ENCODE results near the gene BCL2.

DNA sequence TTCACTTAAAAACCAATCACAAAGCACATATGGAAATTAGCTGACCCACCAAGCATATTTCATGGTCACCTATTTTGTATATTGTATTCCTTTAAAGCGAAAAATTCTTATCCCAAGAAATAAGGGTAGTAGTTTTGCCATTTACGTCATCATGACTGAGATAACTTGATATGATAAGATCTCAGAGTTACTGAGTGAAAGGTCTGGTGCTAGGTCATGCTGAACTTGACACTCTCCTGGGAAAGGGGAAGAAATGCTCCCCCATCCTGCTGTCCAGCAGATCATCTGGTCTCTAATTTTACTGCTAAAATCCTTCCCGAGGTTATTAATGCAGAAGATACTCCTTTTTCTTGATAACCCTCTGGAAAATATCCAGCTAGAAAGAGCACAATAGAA lies 78.3 kb downstream of the BCL2 start:
- TF ChIP-seq POLR2AphosphoS5 (IDR thresholded peaks at IDR 0.05; ENCODE audit: borderline replicate concordance, low read depth, low read length): no peak
- TF ChIP-seq EZH2 (IDR thresholded peaks at IDR 0.05): no peak

Data from SK-N-MC (cell line).